ENCODE results near the gene CDRT15. TPM values are rescaled to one million over a fixed set of nuclear protein-coding genes. Genes with fewer than 3 reads are reported as not detected.
"Not testable (repeated sequence)": the region's sequence is repeated elsewhere in the genome, so short reads cannot be mapped to it uniquely, and the experiment has no call there.

The CDRT15 gene
- not detected for polyA plus RNA-seq

GRCh38 chr17:14236762-14237161, at the start of gene CDRT15:
Gene CDRT15 (minus strand): TSS chr17:14236862. CDS start chr17:14236833, 29 bp downstream.
- 81 to 95% (median 92%) methylated on average over 8 to 10 of the region's 11 CpGs for WGBS, 3 donors
- H3K27ac ChIP-seq (ENCODE audit: low read depth, low read length): not testable (repeated sequence)

GRCh38 chr17:14282726-14283125, 46.1 kb upstream of the CDRT15 start:
- 77 to 89% (median 83%) methylated on average over 2 of the region's 2 CpGs for WGBS, 3 donors
- no peak overlapping the region for H3K27ac ChIP-seq (ENCODE audit: low read depth, low read length)

- no peak overlapping the region for H3K27ac ChIP-seq (ENCODE audit: low read depth, low read length)
- WGBS, 3 donors: 80 to 93% (median 85%) methylated on average over 3 of the region's 3 CpGs
Measured at GRCh38 chr17:14281530-14281929, 44.9 kb upstream of the CDRT15 start.

- WGBS, 3 donors: 43 to 77% (median 71%) methylated on average over 2 of the region's 2 CpGs
- H3K27ac ChIP-seq (ENCODE audit: low read depth, low read length): no peak overlapping the region
Measured at GRCh38 chr17:14276535-14277250, 40.0 kb upstream of the CDRT15 start.

- WGBS, 3 donors: 63 to 85% (median 67%) methylated on average over 2 of the region's 2 CpGs
- H3K27ac ChIP-seq (ENCODE audit: low read depth, low read length): no peak overlapping the region
Measured at GRCh38 chr17:14270508-14270907, 33.8 kb upstream of the CDRT15 start.

- no peak overlapping the region for H3K27ac ChIP-seq (ENCODE audit: low read depth, low read length)
- 61 to 73% (median 70%) methylated on average over 5 of the region's 5 CpGs for WGBS, 3 donors
Measured at GRCh38 chr17:14269473-14269872, 32.8 kb upstream of the CDRT15 start.

GRCh38 chr17:14268264-14268663, 31.6 kb upstream of the CDRT15 start:
- WGBS, 3 donors: 61 to 81% (median 74%) methylated on average over 2 of the region's 2 CpGs
- H3K27ac ChIP-seq (ENCODE audit: low read depth, low read length): no peak overlapping the region

- no peak overlapping the region for H3K27ac ChIP-seq (ENCODE audit: low read depth, low read length)
- WGBS, 3 donors: 87 to 93% (median 91%) methylated on average over 5 of the region's 5 CpGs
Measured at GRCh38 chr17:14261406-14261805, 24.7 kb upstream of the CDRT15 start.

- WGBS, 3 donors: 79 to 90% (median 82%) methylated on average over 3 of the region's 3 CpGs
- no peak overlapping the region for H3K27ac ChIP-seq (ENCODE audit: low read depth, low read length)
Measured at GRCh38 chr17:14245629-14246028, 9.0 kb upstream of the CDRT15 start.

- 56 to 85% (median 83%) methylated on average over 1 of the region's 1 CpG for WGBS, 3 donors
- H3K27ac ChIP-seq (ENCODE audit: low read depth, low read length): no peak overlapping the region
Measured at GRCh38 chr17:14245002-14245401, 8.3 kb upstream of the CDRT15 start.

- not testable (repeated sequence) for H3K27ac ChIP-seq (ENCODE audit: low read depth, low read length)
- 69 to 91% (median 75%) methylated on average over 2 of the region's 5 CpGs for WGBS, 3 donors
Measured at GRCh38 chr17:14239271-14239670, 2.6 kb upstream of the CDRT15 start.

GRCh38 chr17:14236032-14236431, 630 bp downstream of the CDRT15 start:
- WGBS, 3 donors: 81 to 88% (median 84%) methylated on average over 5 to 7 of the region's 9 CpGs
- not testable (repeated sequence) for H3K27ac ChIP-seq (ENCODE audit: low read depth, low read length)

- 76 to 85% (median 80%) methylated on average over 2 of the region's 2 CpGs for WGBS, 3 donors
Measured at GRCh38 chr17:14235047-14235446, 1.6 kb downstream of the CDRT15 start.

GRCh38 chr17:14231187-14231586, 5.5 kb downstream of the CDRT15 start:
- 74 to 85% (median 78%) methylated on average over 3 to 4 of the region's 6 CpGs for WGBS, 3 donors
- not testable (repeated sequence) for H3K27ac ChIP-seq (ENCODE audit: low read depth, low read length)

More at GRCh38 chr17:14235047-14235446, 1.6 kb downstream of the CDRT15 start:
- not testable (repeated sequence) for H3K27ac ChIP-seq (ENCODE audit: low read depth, low read length)

- no peak overlapping the region for H3K27ac ChIP-seq (ENCODE audit: low read depth, low read length)
- WGBS, 3 donors: 53 to 72% (median 72%) methylated on average over 4 of the region's 4 CpGs
Measured at GRCh38 chr17:14228903-14229302, 7.8 kb downstream of the CDRT15 start.

- 94 to 98% (median 95%) methylated on average over 7 of the region's 7 CpGs for whole genome bisulfite sequencing, 3 donors
- H3K27ac ChIP-seq (ENCODE audit: low read depth, low read length): no peak overlapping the region
Measured at GRCh38 chr17:14227052-14227451, 9.6 kb downstream of the CDRT15 start.

GRCh38 chr17:14225254-14225980, 11.2 kb downstream of the CDRT15 start:
- H3K27ac ChIP-seq (ENCODE audit: low read depth, low read length): no peak overlapping the region
- 34 to 53% (median 52%) methylated on average over 10 of the region's 10 CpGs for WGBS, 3 donors

- WGBS, 3 donors: 85 to 88% (median 87%) methylated on average over 4 of the region's 4 CpGs
- H3K27ac ChIP-seq (ENCODE audit: low read depth, low read length): no peak overlapping the region
Measured at GRCh38 chr17:14222611-14223010, 14.1 kb downstream of the CDRT15 start.

- H3K27ac ChIP-seq (ENCODE audit: low read depth, low read length): no peak overlapping the region
Measured at GRCh38 chr17:14214271-14214670, 22.4 kb downstream of the CDRT15 start.

GRCh38 chr17:14212401-14212800, 24.3 kb downstream of the CDRT15 start:
- 90 to 97% (median 95%) methylated on average over 11 to 12 of the region's 12 CpGs for WGBS, 3 donors
- no peak overlapping the region for H3K27ac ChIP-seq (ENCODE audit: low read depth, low read length)

More at GRCh38 chr17:14214271-14214670, 22.4 kb downstream of the CDRT15 start:
- WGBS, 3 donors: 82 to 94% (median 85%) methylated on average over 2 of the region's 2 CpGs

All from adipose tissue (tissue), 3 donors.